Subcutaneous abdominal adipose tissue (tissue), 5 donors: ENCODE results near the gene TGDS.
A peak's percentile ranks its signal among the peaks of the same experiment; 100 is the strongest.

ENCODE experiments used
- H3K27ac ChIP-seq: one replicate; pipeline ENCODE4 v1.7.0; 2013; ENCODE audit warnings: low read depth, mild to moderate bottlenecking, inconsistent platforms, low read length, moderate library complexity
- H3K27me3 ChIP-seq, 5 donors: one replicate each; pipeline ENCODE4 v1.7.0; 2013; ENCODE audit warnings: low read length in 5 of 5, inconsistent platforms in 1 of 5; ENCODE audit not compliant: control insufficient read depth in 5 of 5, insufficient read depth in 4 of 5
- H3K36me3 ChIP-seq, 5 donors: one replicate each; pipeline ENCODE4 v1.7.0; 2013; ENCODE audit warnings: low read length in 5 of 5; ENCODE audit not compliant: control insufficient read depth in 5 of 5, insufficient read depth in 5 of 5
- H3K4me1 ChIP-seq, 5 donors: one replicate each; pipeline ENCODE4 v1.7.0; 2013; ENCODE audit warnings: low read length in 5 of 5, mild to moderate bottlenecking in 3 of 5, moderate library complexity in 1 of 5; ENCODE audit not compliant: control insufficient read depth in 5 of 5, insufficient read depth in 5 of 5
- H3K4me3 ChIP-seq, 5 donors: one replicate each; pipeline ENCODE4 v1.7.0; 2013; ENCODE audit warnings: low read length in 5 of 5, low read depth in 1 of 5
- H3K9ac ChIP-seq, 5 donors: one replicate each; pipeline ENCODE4 v1.7.0; 2013; ENCODE audit warnings: low read length in 5 of 5, mild to moderate bottlenecking in 4 of 5, moderate library complexity in 3 of 5
- H3K9me3 ChIP-seq, 5 donors: one replicate each; pipeline ENCODE4 v1.7.0; 2013; ENCODE audit warnings: low read length in 5 of 5; ENCODE audit not compliant: control insufficient read depth in 5 of 5
- donor health status: healthy.
- donor health status: healthy.
- donor health status: healthy.
- donor health status: healthy.
- donor health status: healthy.

Gene TGDS

GRCh38 chr13:94556621-94557020 lies 39.3 kb downstream of the TGDS start:
- Histone ChIP-seq H3K36me3 (no peaks in the 10 kb centered on the region), H3K9ac (peak overlapping the region in 2 of 5 donors; percentile 2 to 12), H3K4me3 (peak overlapping the region in 1 of 5 donors; percentile 26), H3K27ac (peak overlapping the region; percentile 44), H3K4me1 (peaks cover 0 to 21% (median 12%) of the 10 kb centered on the region in 5 donors), H3K27me3 (no peaks in the 10 kb centered on the region), H3K9me3 (no peaks in the 10 kb centered on the region)

- no peaks in the 10 kb centered on the region for H3K27me3 ChIP-seq
- no peaks in the 10 kb centered on the region for H3K9me3 ChIP-seq
- peak overlapping the region; percentile 44 for H3K27ac ChIP-seq
- no peaks in the 10 kb centered on the region for H3K36me3 ChIP-seq
- H3K4me3 ChIP-seq: no peak overlapping the region
- no peak overlapping the region for H3K9ac ChIP-seq
- peaks cover 0 to 21% (median 12%) of the 10 kb centered on the region in 5 donors for H3K4me1 ChIP-seq
These were observed 39.9 kb downstream of the TGDS start for GRCh38 chr13:94556041-94556440.

DNA sequence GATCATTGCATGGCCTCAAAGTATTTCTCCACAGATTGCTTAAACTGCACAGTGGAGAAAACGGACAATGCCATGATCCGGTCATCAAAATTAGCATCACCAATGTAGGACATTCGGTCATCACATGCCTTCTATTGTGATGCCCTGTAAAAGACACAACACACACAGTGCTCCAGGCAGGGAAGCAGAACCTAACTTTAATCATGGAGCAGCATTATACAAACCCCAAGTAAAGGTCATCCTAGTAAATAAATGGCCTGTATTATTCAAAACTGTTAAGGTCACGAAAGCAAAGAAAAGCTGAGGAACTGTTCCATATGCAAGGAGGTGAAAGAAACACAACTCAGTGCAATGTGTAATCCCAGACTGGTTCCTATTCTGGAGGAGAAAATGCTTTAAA lies 42.2 kb downstream of the TGDS start:
- no peaks in the 10 kb centered on the region for H3K27me3 ChIP-seq
- H3K4me3 ChIP-seq: no peak overlapping the region
- H3K4me1 ChIP-seq: peaks cover 2 to 28% (median 22%) of the 10 kb centered on the region in 5 donors

GRCh38 chr13:94552095-94552494 lies 43.9 kb downstream of the TGDS start:
- Histone ChIP-seq H3K36me3 (no peaks in the 10 kb centered on the region), H3K27me3 (no peaks in the 10 kb centered on the region), H3K9ac (no peak overlapping the region), H3K4me3 (no peak overlapping the region), H3K4me1 (peaks cover 2 to 32% (median 28%) of the 10 kb centered on the region in 5 donors), H3K9me3 (no peaks in the 10 kb centered on the region), H3K27ac (no peak overlapping the region)

More for the DNA sequence above, 42.2 kb downstream of the TGDS start:
- H3K36me3 ChIP-seq: no peaks in the 10 kb centered on the region
- no peaks in the 10 kb centered on the region for H3K9me3 ChIP-seq
- no peak overlapping the region for H3K27ac ChIP-seq
- no peak overlapping the region for H3K9ac ChIP-seq

- no peaks in the 10 kb centered on the region for H3K36me3 ChIP-seq
- H3K27ac ChIP-seq: peak overlapping the region; percentile 92
- H3K27me3 ChIP-seq: no peaks in the 10 kb centered on the region
- peak overlapping the region in 4 of 5 donors; percentile 81 to 98 (median 90) for H3K9ac ChIP-seq
- H3K9me3 ChIP-seq: no peaks in the 10 kb centered on the region
- H3K4me3 ChIP-seq: peak overlapping the region; percentile 79 to 95 (median 82)
- H3K4me1 ChIP-seq: peaks cover 2 to 19% (median 15%) of the 10 kb centered on the region in 5 donors
These were observed 45.8 kb downstream of the TGDS start for GRCh38 chr13:94550062-94550738.

- Histone ChIP-seq H3K36me3 (no peaks in the 10 kb centered on the region), H3K9ac (peak overlapping the region; percentile 79 to 98 (median 86)), H3K27me3 (no peaks in the 10 kb centered on the region), H3K4me3 (peak overlapping the region; percentile 79 to 95 (median 82)), H3K27ac (peak overlapping the region; percentile 92), H3K9me3 (no peaks in the 10 kb centered on the region), H3K4me1 (peaks cover 2 to 19% (median 15%) of the 10 kb centered on the region in 5 donors)
These were observed 46.5 kb downstream of the TGDS start for GRCh38 chr13:94549232-94550061.

GRCh38 chr13:94548821-94549231 lies 47.1 kb downstream of the TGDS start:
- peaks cover 2 to 19% (median 15%) of the 10 kb centered on the region in 5 donors for H3K4me1 ChIP-seq
- H3K9me3 ChIP-seq: no peaks in the 10 kb centered on the region
- H3K27ac ChIP-seq: peak overlapping the region; percentile 92
- peak overlapping the region; percentile 79 to 98 (median 86) for H3K9ac ChIP-seq
- no peaks in the 10 kb centered on the region for H3K36me3 ChIP-seq
- peak overlapping the region; percentile 79 to 92 (median 82) for H3K4me3 ChIP-seq
- H3K27me3 ChIP-seq: no peaks in the 10 kb centered on the region

- Histone ChIP-seq H3K27me3 (no peaks in the 10 kb centered on the region), H3K27ac (peak overlapping the region; percentile 92), H3K4me1 (peaks cover 2 to 19% (median 15%) of the 10 kb centered on the region in 5 donors), H3K9ac (peak overlapping the region; percentile 79 to 98 (median 86)), H3K36me3 (no peaks in the 10 kb centered on the region), H3K4me3 (peak overlapping the region; percentile 79 to 92 (median 82)), H3K9me3 (no peaks in the 10 kb centered on the region)
These were observed 47.6 kb downstream of the TGDS start for GRCh38 chr13:94548382-94548781.

- Histone ChIP-seq H3K9ac (no peak overlapping the region), H3K9me3 (no peaks in the 10 kb centered on the region), H3K27ac (no peak overlapping the region), H3K4me1 (peaks cover 2 to 19% (median 15%) of the 10 kb centered on the region in 5 donors), H3K4me3 (no peak overlapping the region), H3K27me3 (no peaks in the 10 kb centered on the region), H3K36me3 (no peaks in the 10 kb centered on the region)
These were observed 49.7 kb downstream of the TGDS start for GRCh38 chr13:94546061-94546839.
